Measurements from ENCODE around the gene CNIH1. TPM values are rescaled to one million over a fixed set of nuclear protein-coding genes. Genes with fewer than 3 reads are reported as not detected.

Gene CNIH1
- polyA plus RNA-seq, 1 of the 3 experiments (the other 2 are of a cell fraction) = 145 TPM

- no peak for TF ChIP-seq SIN3A (IDR thresholded peaks at IDR 0.05; ENCODE audit: borderline replicate concordance, low read depth, low read length)
- TF ChIP-seq CHD2 (IDR thresholded peaks at IDR 0.05; ENCODE audit: low read length, partially characterized antibody) = peak; percentile 38
- peak in 1 of 2 experiments; percentile 27; a peak in 1 of 4 replicates for TF ChIP-seq EP300 (IDR thresholded peaks at IDR 0.05; ENCODE audit: borderline replicate concordance in 1 of 2, low read depth in 1 of 2, low read length in 1 of 2)
- TF ChIP-seq, protein P1, sequence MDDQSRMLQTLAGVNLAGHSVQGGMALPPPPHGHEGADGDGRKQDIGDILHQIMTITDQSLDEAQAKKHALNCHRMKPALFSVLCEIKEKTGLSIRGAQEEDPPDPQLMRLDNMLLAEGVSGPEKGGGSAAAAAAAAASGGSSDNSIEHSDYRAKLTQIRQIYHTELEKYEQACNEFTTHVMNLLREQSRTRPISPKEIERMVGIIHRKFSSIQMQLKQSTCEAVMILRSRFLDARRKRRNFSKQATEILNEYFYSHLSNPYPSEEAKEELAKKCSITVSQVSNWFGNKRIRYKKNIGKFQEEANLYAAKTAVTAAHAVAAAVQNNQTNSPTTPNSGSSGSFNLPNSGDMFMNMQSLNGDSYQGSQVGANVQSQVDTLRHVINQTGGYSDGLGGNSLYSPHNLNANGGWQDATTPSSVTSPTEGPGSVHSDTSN (IDR thresholded peaks at IDR 0.05) = peak; percentile 62
- TF ChIP-seq NFIC (IDR thresholded peaks at IDR 0.05; ENCODE audit: borderline replicate concordance) = no peak
- no peak for TF ChIP-seq ELF1 (IDR thresholded peaks at IDR 0.05)
- TF ChIP-seq FOXJ3 (CRISPR knock-in tag; IDR thresholded peaks at IDR 0.05) = no peak
These were observed at the start of gene CNIH1 (continued) for GRCh38 chr14:54440873-54441868.

GRCh38 chr14:54490445-54491175, 49.4 kb upstream of the CNIH1 start:
- TF ChIP-seq FOXM1 (IDR thresholded peaks at IDR 0.05; ENCODE audit: low read depth) = no peak
- TF ChIP-seq POLR2AphosphoS5 (IDR thresholded peaks at IDR 0.05; ENCODE audit: low read depth, low read length) = no peak
- TF ChIP-seq REST (IDR thresholded peaks at IDR 0.05; ENCODE audit: low read depth, low read length) = no peak
- no peak for TF ChIP-seq SIN3A (IDR thresholded peaks at IDR 0.05; ENCODE audit: borderline replicate concordance, low read depth, low read length)
- TF ChIP-seq RXRA (IDR thresholded peaks at IDR 0.05; ENCODE audit: borderline replicate concordance, low read depth) = no peak
- TF ChIP-seq, protein P2, sequence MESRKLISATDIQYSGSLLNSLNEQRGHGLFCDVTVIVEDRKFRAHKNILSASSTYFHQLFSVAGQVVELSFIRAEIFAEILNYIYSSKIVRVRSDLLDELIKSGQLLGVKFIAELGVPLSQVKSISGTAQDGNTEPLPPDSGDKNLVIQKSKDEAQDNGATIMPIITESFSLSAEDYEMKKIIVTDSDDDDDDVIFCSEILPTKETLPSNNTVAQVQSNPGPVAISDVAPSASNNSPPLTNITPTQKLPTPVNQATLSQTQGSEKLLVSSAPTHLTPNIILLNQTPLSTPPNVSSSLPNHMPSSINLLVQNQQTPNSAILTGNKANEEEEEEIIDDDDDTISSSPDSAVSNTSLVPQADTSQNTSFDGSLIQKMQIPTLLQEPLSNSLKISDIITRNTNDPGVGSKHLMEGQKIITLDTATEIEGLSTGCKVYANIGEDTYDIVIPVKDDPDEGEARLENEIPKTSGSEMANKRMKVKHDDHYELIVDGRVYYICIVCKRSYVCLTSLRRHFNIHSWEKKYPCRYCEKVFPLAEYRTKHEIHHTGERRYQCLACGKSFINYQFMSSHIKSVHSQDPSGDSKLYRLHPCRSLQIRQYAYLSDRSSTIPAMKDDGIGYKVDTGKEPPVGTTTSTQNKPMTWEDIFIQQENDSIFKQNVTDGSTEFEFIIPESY (IDR thresholded peaks at IDR 0.05; ENCODE audit: borderline replicate concordance, low read depth) = no peak
- TF ChIP-seq GABPA (IDR thresholded peaks at IDR 0.05; ENCODE audit: low read depth) = no peak

More at GRCh38 chr14:54490445-54491175, 49.4 kb upstream of the CNIH1 start:
- no peak for DNase-seq
- Histone ChIP-seq H3K27ac (ENCODE audit: low read depth in 2 of 2, low read length in 1 of 2) (peak overlapping the region in 1 of 2 experiments; percentile 31; a peak in 1 of 4 replicates), H3F3A (replicated peaks; ENCODE audit: insufficient read depth) (peaks cover 15% of the 10 kb centered on the region), H3K36me3 (replicated peaks in 1 of 2; ENCODE audit: control insufficient read depth in 1 of 2, insufficient read depth in 2 of 2, low read length in 1 of 2) (peaks cover 0 to 8% of the 10 kb centered on the region in 2 experiments), H3K4me3 (ENCODE audit: low read depth in 2 of 2, low read length in 1 of 2) (no peak overlapping the region), H3K27me3 (ENCODE audit: insufficient read depth) (no peaks in the 10 kb centered on the region), H3K4me2 (no peak overlapping the region; the same call in 1 of the 2 replicates), H3K79me2 (ENCODE audit: insufficient read depth) (peaks cover 31% of the 10 kb centered on the region), H3K9me3 (no peaks in the 10 kb centered on the region), H3K9me2 (no peaks in the 10 kb centered on the region), H3K4me1 (ENCODE audit: control insufficient read depth in 1 of 2, insufficient read depth in 2 of 2, low read depth in 1 of 2, low read length in 1 of 2) (peaks cover 5 to 15% of the 10 kb centered on the region in 2 experiments; a peak in 2 of 4 replicates), H3K9ac (no peak overlapping the region), H2AFZ (ENCODE audit: low read depth) (no peak overlapping the region; the same call in 1 of the 2 replicates), H4K20me1 (ENCODE audit: insufficient read depth) (no peaks in the 10 kb centered on the region)
- ChIA-PET POLR2A (no interaction called here), CTCF (interaction anchor here (2.6 kb wide), 1 partner anchor 8 kb away, joined by 7 read pairs; no protein-coding TSS in a partner anchor)
- WGBS (ENCODE audit: low lambda C conversion rate) = 48% methylated on average over 3 of the region's 3 CpGs
